ENCODE measurements around the gene IRAK2. TPM values are rescaled to one million over a fixed set of nuclear protein-coding genes. Genes with fewer than 3 reads are reported as not detected.

Gene IRAK2
- polyA plus RNA-seq, 3 donors = 0.78 to 2.0 (median 1.5) TPM

GRCh38 chr3:10136426-10137005 is 28.2 kb upstream of the IRAK2 start:
- Histone ChIP-seq H4K20me1 (ENCODE audit: insufficient read depth, low read length) (no peaks in the 10 kb centered on the region), H3K27me3 (ENCODE audit: control insufficient read depth in 2 of 2, insufficient read depth in 2 of 2, low read length in 2 of 2) (no peaks in the 10 kb centered on the region), H3K27ac (ENCODE audit: low read depth in 1 of 2, low read length in 2 of 2) (no peak overlapping the region), H3K79me2 (ENCODE audit: insufficient read depth, low read length) (no peaks in the 10 kb centered on the region), H3K4me2 (replicated peaks; ENCODE audit: extremely low read depth, low read length, poor library complexity, severe bottlenecking) (no peak overlapping the region), H3K9me3 (replicated peaks in 1 of 2; ENCODE audit: control insufficient read depth in 1 of 2, insufficient read depth in 1 of 2, low read length in 2 of 2) (no peaks in the 10 kb centered on the region), H3K4me3 (replicated peaks in 1 of 3; ENCODE audit: low read depth in 2 of 3, low read length in 3 of 3) (no peak overlapping the region), H3K36me3 (replicated peaks in 1 of 2; ENCODE audit: control insufficient read depth in 1 of 2, insufficient read depth in 2 of 2, low read length in 2 of 2) (no peaks in the 10 kb centered on the region), H3K4me1 (ENCODE audit: control insufficient read depth in 1 of 2, insufficient read depth in 2 of 2, low read length in 2 of 2) (peaks cover 5% of the 10 kb centered on the region in 2 donors), H3K9ac (ENCODE audit: insufficient read depth, low read length, poor library complexity, severe bottlenecking) (no peak overlapping the region), H2AFZ (ENCODE audit: insufficient read depth, low read depth, low read length, poor library complexity, severe bottlenecking) (no peak overlapping the region)
- 96% methylated on average over 21 of the region's 25 CpGs for WGBS (ENCODE audit: insufficient coverage)
- Mint-ChIP-seq H3K9me3 (peaks cover 0 to 6% (median 4%) of the 10 kb centered on the region in 7 donors), H3K27me3 (ENCODE audit: low read depth in 3 of 3) (peaks cover 2 to 5% (median 3%) of the 10 kb centered on the region in 3 donors), H3K27ac (no peak overlapping the region), H3K4me1 (no peaks in the 10 kb centered on the region), H3K4me3 (no peak overlapping the region), H3K36me3 (no peaks in the 10 kb centered on the region)
- TF ChIP-seq CTCF (IDR thresholded peaks at IDR 0.05) = no peak
- intact Hi-C loops (cut with micrococcal nuclease) = no loop called here
- DNase-seq = no peak

- Mint-ChIP-seq H3K36me3 (no peaks in the 10 kb centered on the region), H3K27ac (no peak overlapping the region), H3K4me1 (peaks cover 2% of the 10 kb centered on the region), H3K4me3 (no peak overlapping the region), H3K27me3 (ENCODE audit: low read depth in 3 of 3) (peaks cover 2 to 5% (median 3%) of the 10 kb centered on the region in 3 donors), H3K9me3 (peaks cover 0 to 6% (median 4%) of the 10 kb centered on the region in 7 donors)
- intact Hi-C loops (cut with micrococcal nuclease) = no loop called here
- H4K20me1 ChIP-seq (ENCODE audit: insufficient read depth, low read length) = no peaks in the 10 kb centered on the region
- H3K27ac ChIP-seq (ENCODE audit: low read depth in 1 of 2, low read length in 2 of 2) = no peak overlapping the region
- no peak overlapping the region for H2AFZ ChIP-seq (ENCODE audit: insufficient read depth, low read depth, low read length, poor library complexity, severe bottlenecking)
- peaks cover 2% of the 10 kb centered on the region for H3K79me2 ChIP-seq (ENCODE audit: insufficient read depth, low read length)
- H3K9me3 ChIP-seq (replicated peaks in 1 of 2; ENCODE audit: control insufficient read depth in 1 of 2, insufficient read depth in 1 of 2, low read length in 2 of 2) = no peaks in the 10 kb centered on the region
- no peaks in the 10 kb centered on the region for H3K36me3 ChIP-seq (replicated peaks in 1 of 2; ENCODE audit: control insufficient read depth in 1 of 2, insufficient read depth in 2 of 2, low read length in 2 of 2)
- no CpG with 5 or more reads among the region's 4 CpGs for WGBS (ENCODE audit: insufficient coverage)
- peaks cover 5 to 7% of the 10 kb centered on the region in 2 donors for H3K4me1 ChIP-seq (ENCODE audit: control insufficient read depth in 1 of 2, insufficient read depth in 2 of 2, low read length in 2 of 2)
- DNase-seq = no peak
- no peak for TF ChIP-seq CTCF (IDR thresholded peaks at IDR 0.05)
- H3K4me3 ChIP-seq (replicated peaks in 1 of 3; ENCODE audit: low read depth in 2 of 3, low read length in 3 of 3) = no peak overlapping the region
- H3K4me2 ChIP-seq (replicated peaks; ENCODE audit: extremely low read depth, low read length, poor library complexity, severe bottlenecking) = no peak overlapping the region
- no peak overlapping the region for H3K9ac ChIP-seq (ENCODE audit: insufficient read depth, low read length, poor library complexity, severe bottlenecking)
- H3K27me3 ChIP-seq (ENCODE audit: control insufficient read depth in 2 of 2, insufficient read depth in 2 of 2, low read length in 2 of 2) = no peaks in the 10 kb centered on the region
Observed at GRCh38 chr3:10137178-10137577, 27.5 kb upstream of the IRAK2 start.

Measured in CD14-positive monocyte (primary cell).